IMR-90 (cell line): ENCODE results near the gene EVA1A.

Source experiments
- BHLHE40 ChIP-seq: fragments of 150-350 bp; IDR thresholded peaks from 2 replicates; pipeline ENCODE4 v1.6.1; 2016; ENCODE audit warnings: mild to moderate bottlenecking, low read depth, low read length
- CHD1 ChIP-seq: IDR thresholded peaks from 2 replicates; pipeline ENCODE4 v1.6.1; 2012; ENCODE audit warnings: low read depth, low read length, improper control_type of control experiment
- FOS ChIP-seq: fragments of 150-350 bp; IDR thresholded peaks from 2 replicates; pipeline ENCODE4 v1.6.1; 2016; ENCODE audit warnings: low read depth, low read length
- MAZ ChIP-seq: IDR thresholded peaks from 2 replicates; pipeline ENCODE4 v1.6.1; 2012; ENCODE audit warnings: low read depth, mild to moderate bottlenecking, low read length, improper control_type of control experiment, moderate library complexity, borderline replicate concordance
- MXI1 ChIP-seq: IDR thresholded peaks from 2 replicates; pipeline ENCODE4 v1.6.1; 2012; ENCODE audit warnings: low read depth, mild to moderate bottlenecking, low read length, moderate library complexity, borderline replicate concordance
- POLR2A ChIP-seq: IDR thresholded peaks from 2 replicates; pipeline ENCODE4 v1.6.1; 2012; ENCODE audit warnings: mild to moderate bottlenecking, low read depth, low read length
- RAD21 ChIP-seq: IDR thresholded peaks from 2 replicates; pipeline ENCODE4 v1.6.1; 2012; ENCODE audit warnings: low read length, improper control_type of control experiment
- RCOR1 ChIP-seq: IDR thresholded peaks from 2 replicates; pipeline ENCODE4 v1.6.1; 2012; ENCODE audit warnings: mild to moderate bottlenecking, low read length, improper control_type of control experiment; ENCODE audit not compliant: insufficient replicate concordance
- RFX5 ChIP-seq: IDR thresholded peaks from 2 replicates; pipeline ENCODE4 v1.8.0; 2012; ENCODE audit warnings: low read depth, mild to moderate bottlenecking, low read length, moderate library complexity
- SMC3 ChIP-seq: fragments of 150-350 bp; IDR thresholded peaks from 2 replicates; pipeline ENCODE4 v1.6.1; 2016; ENCODE audit warnings: low read depth, mild to moderate bottlenecking, antibody characterized with exemption, low read length, moderate library complexity
- TF ChIP-seq, protein P1 (sequence below): conservative IDR thresholded peaks from 2 replicates; pipeline ENCODE4 v1.5.1; 2012; ENCODE audit warnings: mild to moderate bottlenecking, low read depth, low read length, improper control_type of control experiment
- TF ChIP-seq, protein P2 (sequence below): fragments of 150-350 bp; IDR thresholded peaks from 2 replicates; pipeline ENCODE4 v1.6.1; 2016; ENCODE audit warnings: low read depth, mild to moderate bottlenecking, low read length, moderate library complexity, borderline replicate concordance
- TF ChIP-seq, protein P3 (sequence below): fragments of 150-350 bp; IDR thresholded peaks from 2 replicates; pipeline ENCODE4 v1.6.1; 2017; ENCODE audit warnings: mild to moderate bottlenecking, antibody characterized with exemption, low read length, low read depth

DNA sequence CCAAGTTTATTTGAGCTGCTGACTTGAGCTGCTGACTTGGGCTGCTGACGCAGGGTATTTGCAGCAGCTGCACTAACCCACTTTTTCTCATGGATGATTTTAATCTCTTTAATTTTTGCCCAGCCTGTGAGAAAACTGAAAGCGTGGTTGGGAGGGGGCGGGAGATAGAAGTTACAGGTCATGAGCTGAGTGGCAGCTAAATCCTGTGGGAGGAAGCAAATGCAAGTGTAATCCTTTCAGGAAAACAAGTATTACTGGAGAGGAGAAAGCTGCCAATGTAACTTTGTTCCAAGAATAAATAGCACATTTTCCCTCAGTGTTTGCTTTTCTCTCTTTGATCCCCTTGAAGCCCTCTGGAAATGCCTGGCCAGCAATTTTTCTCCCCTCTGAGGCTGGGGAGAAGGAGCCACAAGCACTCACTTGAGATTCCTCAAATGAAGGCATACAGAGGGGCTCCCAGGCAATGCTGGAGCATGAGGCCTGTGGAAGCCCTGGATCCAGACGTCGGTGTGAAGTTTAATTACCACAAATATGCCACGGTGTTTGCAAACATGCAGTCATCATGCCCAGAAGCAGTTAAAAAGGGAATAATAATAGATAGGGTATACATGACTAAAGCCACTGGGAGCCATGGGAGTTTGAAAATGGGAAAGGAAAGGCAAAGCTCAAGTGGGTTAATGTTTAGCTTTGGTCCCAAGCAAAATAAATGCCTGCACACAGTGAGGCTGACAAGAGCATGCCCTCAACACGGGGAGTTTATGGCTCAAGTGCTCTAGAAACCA is 10.4 kb upstream of the EVA1A start:
- TF ChIP-seq, protein P1, sequence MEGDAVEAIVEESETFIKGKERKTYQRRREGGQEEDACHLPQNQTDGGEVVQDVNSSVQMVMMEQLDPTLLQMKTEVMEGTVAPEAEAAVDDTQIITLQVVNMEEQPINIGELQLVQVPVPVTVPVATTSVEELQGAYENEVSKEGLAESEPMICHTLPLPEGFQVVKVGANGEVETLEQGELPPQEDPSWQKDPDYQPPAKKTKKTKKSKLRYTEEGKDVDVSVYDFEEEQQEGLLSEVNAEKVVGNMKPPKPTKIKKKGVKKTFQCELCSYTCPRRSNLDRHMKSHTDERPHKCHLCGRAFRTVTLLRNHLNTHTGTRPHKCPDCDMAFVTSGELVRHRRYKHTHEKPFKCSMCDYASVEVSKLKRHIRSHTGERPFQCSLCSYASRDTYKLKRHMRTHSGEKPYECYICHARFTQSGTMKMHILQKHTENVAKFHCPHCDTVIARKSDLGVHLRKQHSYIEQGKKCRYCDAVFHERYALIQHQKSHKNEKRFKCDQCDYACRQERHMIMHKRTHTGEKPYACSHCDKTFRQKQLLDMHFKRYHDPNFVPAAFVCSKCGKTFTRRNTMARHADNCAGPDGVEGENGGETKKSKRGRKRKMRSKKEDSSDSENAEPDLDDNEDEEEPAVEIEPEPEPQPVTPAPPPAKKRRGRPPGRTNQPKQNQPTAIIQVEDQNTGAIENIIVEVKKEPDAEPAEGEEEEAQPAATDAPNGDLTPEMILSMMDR = no peak
- TF ChIP-seq POLR2A (no peak), RAD21 (no peak), CHD1 (no peak), RFX5 (no peak), MAZ (no peak), SMC3 (no peak), BHLHE40 (no peak), RCOR1 (no peak), FOS (no peak), MXI1 (no peak)
- TF ChIP-seq, protein P2, sequence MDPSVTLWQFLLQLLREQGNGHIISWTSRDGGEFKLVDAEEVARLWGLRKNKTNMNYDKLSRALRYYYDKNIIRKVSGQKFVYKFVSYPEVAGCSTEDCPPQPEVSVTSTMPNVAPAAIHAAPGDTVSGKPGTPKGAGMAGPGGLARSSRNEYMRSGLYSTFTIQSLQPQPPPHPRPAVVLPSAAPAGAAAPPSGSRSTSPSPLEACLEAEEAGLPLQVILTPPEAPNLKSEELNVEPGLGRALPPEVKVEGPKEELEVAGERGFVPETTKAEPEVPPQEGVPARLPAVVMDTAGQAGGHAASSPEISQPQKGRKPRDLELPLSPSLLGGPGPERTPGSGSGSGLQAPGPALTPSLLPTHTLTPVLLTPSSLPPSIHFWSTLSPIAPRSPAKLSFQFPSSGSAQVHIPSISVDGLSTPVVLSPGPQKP = no peak
- TF ChIP-seq, protein P3, sequence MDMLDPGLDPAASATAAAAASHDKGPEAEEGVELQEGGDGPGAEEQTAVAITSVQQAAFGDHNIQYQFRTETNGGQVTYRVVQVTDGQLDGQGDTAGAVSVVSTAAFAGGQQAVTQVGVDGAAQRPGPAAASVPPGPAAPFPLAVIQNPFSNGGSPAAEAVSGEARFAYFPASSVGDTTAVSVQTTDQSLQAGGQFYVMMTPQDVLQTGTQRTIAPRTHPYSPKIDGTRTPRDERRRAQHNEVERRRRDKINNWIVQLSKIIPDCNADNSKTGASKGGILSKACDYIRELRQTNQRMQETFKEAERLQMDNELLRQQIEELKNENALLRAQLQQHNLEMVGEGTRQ = no peak
